Lung (tissue), 12 donors: ENCODE measurements around the gene ARHGAP1. TPM values are rescaled to one million over a fixed set of nuclear protein-coding genes. Genes with fewer than 3 reads are reported as not detected.

Experiments used
- ATAC-seq: fragments of 200-7000 bp; cut with Tn5 transposase; one replicate; pipeline ENCODE4 v1.9.1; 2020; ENCODE audit warnings: moderate number of reproducible peaks; ENCODE audit not compliant: insufficient read depth, low FRiP score
- DNase-seq, 3 donors: peaks; one replicate each; pipeline ENCODE4 v3.0.0-alpha.2; 2013 to 2017
- H3K27ac ChIP-seq, 2 donors: one replicate each; pipeline ENCODE4 v1.5.1; 2013; ENCODE audit warnings: mild to moderate bottlenecking in 2 of 2, moderate library complexity in 2 of 2, control low read depth in 1 of 2, inconsistent platforms in 1 of 2, low read depth in 1 of 2, low read length in 1 of 2
- H3K27me3 ChIP-seq, 3 donors: one replicate each; pipeline ENCODE4 v1.5.1; 2013; ENCODE audit warnings: low read length in 2 of 3; ENCODE audit not compliant: control insufficient read depth in 3 of 3, insufficient read depth in 3 of 3
- H3K36me3 ChIP-seq, 4 donors: one replicate each; pipeline ENCODE4 v1.5.1; 2013; ENCODE audit warnings: low read length in 4 of 4, mild to moderate bottlenecking in 1 of 4, moderate library complexity in 1 of 4; ENCODE audit not compliant: control insufficient read depth in 4 of 4, insufficient read depth in 4 of 4
- H3K4me1 ChIP-seq, 5 donors: one replicate each; pipeline ENCODE4 v1.5.1; 2013; ENCODE audit warnings: low read length in 5 of 5, mild to moderate bottlenecking in 2 of 5, moderate library complexity in 1 of 5; ENCODE audit not compliant: control insufficient read depth in 5 of 5, insufficient read depth in 5 of 5
- H3K4me3 ChIP-seq: one replicate; pipeline ENCODE4 v1.5.1; 2013; ENCODE audit warnings: mild to moderate bottlenecking, control low read depth, moderate library complexity
- H3K9ac ChIP-seq, 2 donors: one replicate each; pipeline ENCODE4 v1.5.1; 2013; ENCODE audit warnings: low read length in 2 of 2, control low read depth in 1 of 2; ENCODE audit not compliant: insufficient read depth in 1 of 2
- H3K9me3 ChIP-seq, 4 donors: one replicate each; pipeline ENCODE4 v1.5.1; 2013; ENCODE audit warnings: low read length in 3 of 4, mild to moderate bottlenecking in 1 of 4, moderate library complexity in 1 of 4; ENCODE audit not compliant: control insufficient read depth in 4 of 4, insufficient read depth in 3 of 4
- WGBS, 2 donors: extraction: QIAGEN DNeasy Blood & Tissue Kit; methylation state at CpG; one replicate each; pipeline ENCODE4 v1.1.7; 2013; 5-methylcytosine and 5-hydroxymethylcytosine counted together
- polyA plus RNA-seq, 2 donors: library from polyadenylated mRNA; stranded (reverse); fragments of 200-250 nt; gene quantifications; one replicate each; pipeline ENCODE4 v1.2.1, GENCODE V29; 2013
- total RNA-seq, 2 donors: library from RNA; depleted of rRNA in 1 of 2; stranded (reverse); fragments of >200 nt in 1 of 2; gene quantifications; one replicate each; pipeline ENCODE4 v1.2.1, GENCODE V29; 2014 to 2021
- TF ChIP-seq, protein P1 (sequence below): IDR thresholded peaks from 2 replicates; pipeline ENCODE4 v1.5.1; 2012; ENCODE audit warnings: mild to moderate bottlenecking; ENCODE audit errors: control extremely low read depth, extremely low read depth
- donor health status: control.
- donor health status: control.
- donor health status: Bipolar disorder and iron deficiency.
- donor health status: healthy.
- donor health status: DM: yes; HTN: yes; CAD: no.

ARHGAP1 gene
- total and polyA plus RNA-seq, 4 donors, result 23.3 to 87.9 (median 36.6) TPM

DNA sequence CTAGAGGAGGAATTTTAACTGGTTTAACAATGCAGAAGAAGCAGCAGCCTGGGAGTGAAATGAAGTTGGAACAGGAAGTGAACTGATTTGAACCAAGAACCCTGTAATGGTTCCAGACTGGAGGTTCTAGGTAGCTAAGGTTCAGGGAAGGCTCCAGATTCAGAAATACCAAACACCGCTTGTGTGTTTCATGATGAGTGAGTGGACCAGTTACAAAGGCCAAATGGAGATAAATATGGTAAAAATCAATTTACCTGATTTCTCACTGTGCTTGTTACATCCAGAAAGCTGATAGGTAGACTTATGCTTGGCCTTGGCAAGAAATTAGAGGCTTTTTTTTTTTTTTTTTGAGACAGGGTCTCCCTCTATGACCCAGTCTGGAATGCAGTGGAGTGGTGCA lies 70.2 kb downstream of the ARHGAP1 start:
- Histone ChIP-seq H3K4me1 (no peaks in the 10 kb centered on the region), H3K4me3 (no peak overlapping the region), H3K27ac (no peak overlapping the region), H3K9me3 (no peaks in the 10 kb centered on the region), H3K36me3 (peaks cover 12 to 24% (median 18%) of the 10 kb centered on the region in 4 donors), H3K9ac (no peak overlapping the region), H3K27me3 (no peaks in the 10 kb centered on the region)
- DNase-seq (no peak), ATAC-seq (no peak)
- TF ChIP-seq, protein P1, sequence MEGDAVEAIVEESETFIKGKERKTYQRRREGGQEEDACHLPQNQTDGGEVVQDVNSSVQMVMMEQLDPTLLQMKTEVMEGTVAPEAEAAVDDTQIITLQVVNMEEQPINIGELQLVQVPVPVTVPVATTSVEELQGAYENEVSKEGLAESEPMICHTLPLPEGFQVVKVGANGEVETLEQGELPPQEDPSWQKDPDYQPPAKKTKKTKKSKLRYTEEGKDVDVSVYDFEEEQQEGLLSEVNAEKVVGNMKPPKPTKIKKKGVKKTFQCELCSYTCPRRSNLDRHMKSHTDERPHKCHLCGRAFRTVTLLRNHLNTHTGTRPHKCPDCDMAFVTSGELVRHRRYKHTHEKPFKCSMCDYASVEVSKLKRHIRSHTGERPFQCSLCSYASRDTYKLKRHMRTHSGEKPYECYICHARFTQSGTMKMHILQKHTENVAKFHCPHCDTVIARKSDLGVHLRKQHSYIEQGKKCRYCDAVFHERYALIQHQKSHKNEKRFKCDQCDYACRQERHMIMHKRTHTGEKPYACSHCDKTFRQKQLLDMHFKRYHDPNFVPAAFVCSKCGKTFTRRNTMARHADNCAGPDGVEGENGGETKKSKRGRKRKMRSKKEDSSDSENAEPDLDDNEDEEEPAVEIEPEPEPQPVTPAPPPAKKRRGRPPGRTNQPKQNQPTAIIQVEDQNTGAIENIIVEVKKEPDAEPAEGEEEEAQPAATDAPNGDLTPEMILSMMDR, result no peak
- 96 to 100% methylated on average over 1 of the region's 1 CpG for WGBS, 2 donors

DNA sequence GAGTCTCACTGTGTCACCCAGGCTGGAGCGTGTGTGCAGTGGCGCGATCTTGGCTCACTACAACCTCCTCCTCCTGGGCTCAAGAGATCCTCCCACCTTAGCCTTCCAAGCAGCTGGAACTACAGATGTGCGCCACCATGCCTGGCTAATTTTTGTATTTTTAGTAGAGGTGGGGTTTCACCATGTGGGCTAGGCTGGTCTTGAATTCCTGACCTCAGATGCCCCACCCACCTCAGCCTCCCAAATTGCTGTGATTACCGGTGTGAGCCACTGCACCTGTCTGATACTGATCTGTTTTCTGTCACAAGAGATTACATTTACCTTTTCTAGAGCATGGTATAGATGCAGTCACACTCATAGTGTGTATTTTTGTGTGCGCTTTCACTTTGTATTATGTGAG lies 71.5 kb downstream of the ARHGAP1 start:
- DNase-seq (no peak), ATAC-seq (no peak)
- 90 to 97% methylated on average over 6 of the region's 6 CpGs for WGBS, 2 donors
- Histone ChIP-seq H3K27me3 (no peaks in the 10 kb centered on the region), H3K4me3 (no peak overlapping the region), H3K27ac (no peak overlapping the region), H3K36me3 (peaks cover 13 to 33% (median 22%) of the 10 kb centered on the region in 4 donors), H3K9me3 (no peaks in the 10 kb centered on the region), H3K4me1 (no peaks in the 10 kb centered on the region), H3K9ac (no peak overlapping the region)
- TF ChIP-seq, protein P1, result no peak

Other genes with a start within 250 kb of the ARHGAP1 start
- 10 to 100 TPM; 34.5 to 41.2 TPM for gene AMBRA1, start 106.6 kb downstream of the ARHGAP1 start, total RNA-seq
- gene AMBRA1, start 106.6 kb downstream of the ARHGAP1 start, polyA plus RNA-seq, result 10 to 100 TPM in 1 of 2 donors, 1 to 10 TPM in 1; 7.4 to 12.9 TPM
- 1 to 10 TPM; 2.6 to 5.2 TPM for gene HARBI1, start 83.4 kb downstream of the ARHGAP1 start, total RNA-seq
- 1 to 10 TPM; 1.4 to 4.5 TPM for gene HARBI1, start 83.4 kb downstream of the ARHGAP1 start, polyA plus RNA-seq
- 10 to 100 TPM; 63.8 to 72.8 TPM for gene ATG13, start 83.1 kb downstream of the ARHGAP1 start, total RNA-seq
- gene ATG13, start 83.1 kb downstream of the ARHGAP1 start, polyA plus RNA-seq, result 10 to 100 TPM; 29.1 to 40.9 TPM
- gene ZNF408, start 412 bp upstream of the ARHGAP1 start, total RNA-seq, result 10 to 100 TPM in 1 of 2 donors, 1 to 10 TPM in 1; 3.2 to 12.7 TPM
- 1 to 10 TPM; 5.8 to 7.9 TPM for gene ZNF408, start 412 bp upstream of the ARHGAP1 start, polyA plus RNA-seq
- gene F2, start 18.6 kb upstream of the ARHGAP1 start, total RNA-seq, result under 1 TPM; 0.26 to 0.40 TPM
- under 1 TPM in 1 of 2 donors, not detected in 1; 0.01 TPM for gene F2, start 18.6 kb upstream of the ARHGAP1 start, polyA plus RNA-seq
- gene CKAP5, start 145.7 kb upstream of the ARHGAP1 start, total RNA-seq, result 10 to 100 TPM; 50.0 to 76.7 TPM
- gene CKAP5, start 145.7 kb upstream of the ARHGAP1 start, polyA plus RNA-seq, result 10 to 100 TPM in 1 of 2 donors, 1 to 10 TPM in 1; 5.7 to 14.4 TPM
- gene LRP4, start 217.9 kb upstream of the ARHGAP1 start, total RNA-seq, result 10 to 100 TPM in 1 of 2 donors, 1 to 10 TPM in 1; 3.3 to 30.8 TPM
- gene LRP4, start 217.9 kb upstream of the ARHGAP1 start, polyA plus RNA-seq, result 1 to 10 TPM; 1.0 to 2.5 TPM
- gene CSTPP1, start 236.1 kb upstream of the ARHGAP1 start, total RNA-seq, result 10 to 100 TPM; 41.3 to 45.8 TPM
- 10 to 100 TPM; 26.0 to 27.5 TPM for gene CSTPP1, start 236.1 kb upstream of the ARHGAP1 start, polyA plus RNA-seq